GM19452 (cell line): ENCODE measurements around the gene SF3B5.
A peak's percentile ranks its signal among the peaks of the same experiment; 100 is the strongest.
"Not testable (repeated sequence)": the region's sequence is repeated elsewhere in the genome, so short reads cannot be mapped to it uniquely, and the experiment has no call there.

Experiments
- ATAC-seq: cut with Tn5 transposase; IDR thresholded peaks from one replicate; pipeline ENCODE4 v1.9.1; 2021; ENCODE audit not compliant: unreplicated experiment

The SF3B5 gene

GRCh38 chr6:144106206-144106605, 10.8 kb upstream of the SF3B5 start:
- no peak for ATAC-seq

GRCh38 chr6:144104898-144105487, 9.6 kb upstream of the SF3B5 start:
- peak; percentile 69 for ATAC-seq

GRCh38 chr6:144104488-144104887, 9.1 kb upstream of the SF3B5 start:
- no peak for ATAC-seq

GRCh38 chr6:144103026-144103563, 7.7 kb upstream of the SF3B5 start:
- ATAC-seq: no peak

- ATAC-seq: no peak
Measured at GRCh38 chr6:144098993-144099392, 3.6 kb upstream of the SF3B5 start.

- no peak for ATAC-seq
Measured at GRCh38 chr6:144094731-144095133, 641 bp downstream of the SF3B5 start.

GRCh38 chr6:144093658-144094057, 1.7 kb downstream of the SF3B5 start:
- ATAC-seq: no peak

- ATAC-seq: no peak
Measured at GRCh38 chr6:144093236-144093635, 2.1 kb downstream of the SF3B5 start.

GRCh38 chr6:144090384-144090783, 5.0 kb downstream of the SF3B5 start:
- no peak for ATAC-seq

- no peak for ATAC-seq
Measured at GRCh38 chr6:144087789-144088426, 7.5 kb downstream of the SF3B5 start.

- no peak for ATAC-seq
Measured at GRCh38 chr6:144086959-144087358, 8.4 kb downstream of the SF3B5 start.

GRCh38 chr6:144083172-144083571, 12.2 kb downstream of the SF3B5 start:
- no peak for ATAC-seq

GRCh38 chr6:144082412-144082811, 13.0 kb downstream of the SF3B5 start:
- ATAC-seq: not testable (repeated sequence)

GRCh38 chr6:144077871-144078270, 17.5 kb downstream of the SF3B5 start:
- no peak for ATAC-seq

- no peak for ATAC-seq
Measured at GRCh38 chr6:144075875-144076274, 19.5 kb downstream of the SF3B5 start.

- no peak for ATAC-seq
Measured at GRCh38 chr6:144075187-144075586, 20.2 kb downstream of the SF3B5 start.

- ATAC-seq: no peak
Measured at GRCh38 chr6:144073024-144073423, 22.3 kb downstream of the SF3B5 start.

GRCh38 chr6:144069506-144069905, 25.9 kb downstream of the SF3B5 start:
- ATAC-seq: no peak

- no peak for ATAC-seq
Measured at GRCh38 chr6:144068794-144069193, 26.6 kb downstream of the SF3B5 start.

GRCh38 chr6:144066741-144067484, 28.5 kb downstream of the SF3B5 start:
- ATAC-seq: peak; percentile 38

GRCh38 chr6:144066255-144066654, 29.1 kb downstream of the SF3B5 start:
- ATAC-seq: no peak

GRCh38 chr6:144065213-144065660, 30.1 kb downstream of the SF3B5 start:
- no peak for ATAC-seq
